HG02623 (cell line): ENCODE data around the gene YBX1.

ENCODE experiments used
- ATAC-seq: cut with Tn5 transposase; IDR thresholded peaks from one replicate; pipeline ENCODE4 v1.9.1; 2021; ENCODE audit warnings: moderate library complexity; ENCODE audit not compliant: unreplicated experiment

YBX1 gene

DNA sequence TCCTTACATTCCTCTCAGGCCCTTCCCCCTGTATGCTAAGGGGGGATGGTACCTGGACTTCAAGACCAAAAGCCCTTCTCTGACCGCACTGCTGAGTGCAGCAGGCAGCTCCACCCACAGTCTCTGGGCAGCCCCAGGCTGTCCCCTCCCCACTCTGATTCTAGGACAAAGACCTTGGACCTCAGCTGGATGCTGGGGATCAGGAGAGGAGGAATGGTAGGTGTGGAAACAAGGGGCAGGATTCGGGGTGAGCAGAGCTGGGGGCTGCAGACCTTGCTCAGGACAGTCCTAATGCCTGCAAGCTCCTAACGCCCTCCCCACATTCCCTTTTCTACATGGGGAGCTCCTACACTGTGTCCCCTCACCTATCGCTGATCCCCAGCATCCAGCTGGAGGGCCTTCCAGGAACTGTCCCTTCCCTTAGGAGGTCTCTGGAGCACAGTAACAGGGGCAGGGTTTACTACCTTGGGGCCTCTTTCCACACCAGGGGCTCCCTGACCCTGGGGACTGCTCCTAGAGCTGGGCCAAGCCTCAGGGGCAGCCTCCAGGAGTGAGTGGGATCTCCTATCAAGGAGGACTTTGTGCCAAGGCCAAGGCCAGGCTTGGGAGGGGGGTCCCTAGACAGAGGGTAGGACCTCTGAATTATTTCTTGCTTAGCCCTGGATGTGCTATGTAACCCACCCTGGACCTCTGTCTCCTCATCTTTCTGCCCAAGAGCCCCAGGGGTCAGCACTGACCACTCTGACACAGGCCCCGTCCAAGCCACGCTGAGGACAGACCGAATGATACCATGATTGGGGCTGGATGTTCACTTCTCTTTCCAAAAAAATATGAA lies 52.2 kb downstream of the YBX1 start:
- no peak for ATAC-seq

DNA sequence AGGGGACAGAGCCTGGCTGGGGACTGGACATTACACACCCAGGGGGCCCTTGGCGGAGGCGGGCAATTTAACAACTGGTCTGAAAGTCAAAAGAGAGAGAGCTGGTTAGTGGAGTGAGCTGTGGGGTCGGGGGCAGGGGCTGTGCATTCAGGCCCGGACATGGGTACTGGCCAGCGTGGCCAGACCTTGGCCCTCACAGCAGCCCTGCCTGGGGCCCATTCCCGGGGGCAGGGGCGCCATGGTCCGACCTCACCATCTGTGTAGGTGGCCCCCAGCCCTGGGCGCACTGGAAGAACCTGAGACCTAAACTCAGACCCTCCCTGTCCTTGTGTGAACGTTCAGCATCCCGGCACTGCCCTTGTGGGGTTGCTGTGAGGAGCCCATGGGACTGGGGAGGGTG lies 52.8 kb downstream of the YBX1 start:
- ATAC-seq: no peak

DNA sequence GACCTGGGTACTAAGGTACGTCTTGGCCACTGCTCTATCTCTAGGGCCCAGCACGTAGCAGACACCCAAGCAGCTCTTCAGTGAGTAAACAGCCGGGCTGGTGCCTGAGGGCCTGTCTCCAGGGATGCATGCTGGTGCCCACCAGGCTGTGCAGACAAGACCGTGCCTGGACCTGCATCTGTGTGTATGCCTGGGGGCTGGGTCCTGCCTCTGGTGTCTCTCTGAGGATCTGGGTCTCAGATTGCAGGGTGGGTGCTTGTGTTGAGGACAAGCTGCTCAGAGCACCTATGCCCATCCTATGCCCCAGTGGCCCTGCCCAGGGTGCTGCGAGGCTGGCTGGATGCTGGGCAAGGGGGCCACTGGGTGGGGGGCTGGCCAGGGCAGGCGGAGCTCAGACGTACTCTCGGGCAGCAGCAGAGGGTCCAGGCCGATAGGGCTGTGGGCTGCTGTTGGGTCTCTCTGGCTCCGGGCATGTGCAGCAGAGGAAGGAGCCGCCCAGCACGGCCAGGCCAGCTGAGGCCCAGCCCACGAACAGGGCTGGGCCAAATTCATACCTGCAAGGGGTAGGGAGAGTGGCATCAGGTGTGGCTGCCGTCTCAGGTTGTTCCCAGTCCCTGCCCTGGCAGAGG lies 53.4 kb downstream of the YBX1 start:
- ATAC-seq: no peak

DNA sequence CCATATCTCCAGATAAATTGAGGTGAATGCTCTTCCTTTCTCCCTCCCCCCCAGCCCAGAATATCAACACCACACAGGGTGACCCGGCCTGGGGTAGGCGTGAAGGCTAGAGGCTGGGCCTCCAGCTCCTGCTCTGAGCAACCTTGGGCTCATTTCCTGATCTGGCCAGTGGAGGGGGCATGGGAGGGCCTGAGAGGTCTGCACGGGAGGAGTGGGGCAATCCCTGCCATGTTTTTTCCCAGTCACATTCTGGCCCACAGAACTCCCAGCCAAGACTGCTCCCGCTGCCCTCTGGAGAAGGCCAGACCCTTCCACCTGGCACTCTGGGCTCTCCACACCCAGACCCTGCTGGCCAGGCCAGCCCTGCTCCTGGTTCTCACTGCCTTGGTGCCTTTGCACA lies 53.9 kb downstream of the YBX1 start:
- no peak for ATAC-seq

DNA sequence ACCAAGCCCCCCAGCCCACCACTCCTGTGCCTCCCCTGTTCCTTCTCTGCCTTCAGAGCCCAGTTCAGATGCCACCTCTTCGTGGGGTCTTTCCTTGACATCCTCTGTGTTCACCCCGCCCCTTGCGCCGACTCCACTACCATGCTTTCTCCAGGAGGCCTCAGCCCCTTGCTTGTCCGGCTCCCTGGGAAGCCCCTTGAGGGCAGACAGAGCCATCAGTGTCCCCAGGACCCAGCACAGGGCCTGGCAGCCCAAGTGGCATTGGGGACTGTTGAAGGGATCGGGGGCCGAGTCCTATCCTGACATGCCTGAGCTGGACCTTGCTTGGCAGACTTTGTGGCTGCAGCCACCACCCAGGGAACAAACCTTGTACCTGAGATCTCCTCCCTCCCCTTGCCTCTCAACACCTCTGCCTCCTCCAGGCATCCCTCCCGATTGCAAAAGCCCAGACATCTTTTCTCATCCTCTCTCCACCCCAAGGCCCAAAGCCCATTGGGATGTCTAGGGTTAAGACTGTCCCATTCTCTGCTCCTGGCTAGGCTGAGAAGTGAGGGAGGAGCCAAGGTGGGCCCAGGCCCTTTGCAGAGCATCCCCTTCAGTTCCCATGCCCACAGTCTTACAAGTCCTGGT lies 54.5 kb downstream of the YBX1 start:
- no peak for ATAC-seq

DNA sequence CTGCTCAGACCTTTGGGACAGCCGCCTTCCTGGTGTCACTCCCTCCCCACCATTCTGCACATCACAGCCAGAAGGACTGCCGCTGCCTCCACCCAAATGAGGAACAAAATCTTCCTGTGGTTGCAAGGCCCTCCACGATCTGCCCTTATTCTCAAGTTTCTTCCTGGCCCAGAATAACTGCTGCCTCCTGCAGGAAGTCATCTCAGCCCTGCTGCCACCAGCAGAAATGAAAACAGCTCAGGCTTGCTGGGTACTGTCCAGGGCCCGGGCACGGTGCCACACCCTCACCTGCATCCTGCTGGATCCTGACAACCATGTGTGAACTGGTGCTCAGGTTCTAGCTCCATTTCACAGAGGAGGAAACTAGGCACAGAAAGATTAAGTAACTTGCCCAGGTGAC lies 55.0 kb downstream of the YBX1 start:
- ATAC-seq: no peak

DNA sequence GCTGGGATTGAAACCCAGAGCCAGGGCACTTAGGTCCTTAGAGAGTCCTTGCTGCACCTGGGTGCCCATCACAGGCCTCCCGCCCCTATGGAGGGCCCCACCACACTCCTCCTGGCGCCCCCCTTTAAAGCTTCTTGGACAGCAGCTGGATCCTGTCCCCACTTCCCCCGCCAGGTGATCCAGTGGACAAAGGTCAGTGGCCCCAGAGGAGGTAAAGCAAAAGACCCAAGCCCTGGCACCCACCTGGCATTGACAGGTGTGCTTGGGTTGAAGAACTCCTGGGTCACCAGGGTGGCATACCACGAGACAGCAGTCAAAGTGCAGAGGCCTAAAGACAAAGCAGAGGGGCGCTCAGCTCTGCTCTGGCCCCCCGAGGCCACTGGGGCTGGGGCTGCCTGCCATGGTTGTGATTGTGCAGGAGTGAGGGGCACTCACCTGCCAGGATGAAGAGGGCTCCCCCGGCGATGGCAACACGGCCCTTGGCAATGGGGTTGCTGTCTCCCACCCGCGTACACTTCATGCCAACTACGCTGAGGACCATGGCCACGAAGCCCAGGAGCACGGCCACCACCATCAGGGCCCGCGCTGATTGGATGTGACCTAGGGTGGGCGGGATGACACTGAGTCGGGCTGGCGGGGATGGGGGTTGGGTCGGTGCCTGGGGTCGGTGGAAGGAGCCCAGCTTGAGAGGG lies 55.9 kb downstream of the YBX1 start:
- ATAC-seq: no peak

DNA sequence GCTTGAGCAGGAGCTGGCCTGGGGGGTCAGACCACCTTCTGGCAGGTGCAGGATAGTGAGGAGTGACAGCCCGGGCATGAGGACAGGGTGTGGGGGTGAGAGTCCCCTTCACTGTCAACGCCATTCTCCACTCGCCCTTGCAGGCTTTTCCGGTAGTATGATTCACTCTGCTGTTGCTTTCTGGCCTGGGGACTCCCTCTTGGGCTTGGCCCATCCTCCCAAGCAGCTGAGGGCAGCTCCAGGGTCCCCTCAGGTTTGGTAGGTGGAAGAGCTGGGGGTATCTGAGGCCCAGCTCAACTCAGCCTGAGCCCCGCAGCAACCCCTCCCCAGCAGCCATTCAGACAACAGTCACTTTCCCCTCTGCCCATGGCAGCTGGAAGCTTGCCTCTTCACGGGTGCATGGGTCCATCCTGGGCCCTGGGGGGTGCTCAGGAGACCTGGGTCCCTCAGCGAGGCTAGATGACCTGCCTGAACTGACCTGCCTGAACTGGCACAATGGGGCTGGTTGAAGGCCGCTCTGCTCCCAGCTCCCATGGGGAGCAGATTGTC lies 56.5 kb downstream of the YBX1 start:
- no peak for ATAC-seq

DNA sequence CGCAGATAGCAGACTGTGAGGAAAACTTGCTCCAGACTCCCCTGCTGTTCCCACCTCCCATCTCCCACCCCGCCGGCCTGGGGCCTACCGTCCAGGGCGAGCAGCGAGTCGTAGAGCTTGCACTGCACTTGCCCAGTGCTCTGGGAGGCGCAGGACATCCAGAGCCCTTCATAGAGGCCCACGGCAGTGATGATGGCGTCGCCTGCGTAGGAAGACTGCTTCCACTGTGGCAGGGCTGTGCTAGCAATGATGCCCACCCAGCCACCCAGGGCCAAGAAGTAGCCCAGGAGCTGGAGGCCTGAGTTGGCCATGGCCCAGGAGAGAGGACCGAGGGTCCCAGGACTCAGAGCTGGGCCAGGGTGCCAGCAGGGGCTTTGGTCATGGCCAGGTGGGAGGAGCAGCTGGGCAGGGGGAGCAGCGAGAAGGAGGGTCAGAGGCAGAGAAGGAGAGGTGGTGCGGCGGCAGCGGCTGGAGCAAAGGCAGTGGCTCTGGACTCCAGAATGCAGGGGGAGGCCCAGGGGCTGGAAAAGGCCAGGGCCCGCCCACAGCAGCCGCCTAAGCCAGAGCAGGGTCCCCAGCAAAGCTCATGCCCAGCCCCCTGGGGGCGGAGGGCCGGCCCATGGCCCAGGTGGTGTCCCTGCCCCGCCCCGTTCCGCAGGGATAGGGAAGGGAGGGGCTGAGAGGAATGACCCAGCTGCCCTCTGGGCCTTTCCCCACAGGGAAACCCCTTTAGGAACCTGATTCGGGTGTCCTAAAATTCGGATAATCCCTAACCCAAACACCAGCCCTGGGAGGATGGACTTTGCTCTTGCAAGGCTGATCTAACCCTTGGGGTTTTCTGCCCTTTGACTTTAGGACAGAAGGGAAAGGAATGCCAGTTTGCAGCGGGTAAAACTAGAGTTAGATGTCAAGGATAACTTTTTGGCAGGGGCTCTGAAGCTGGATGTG lies 57.8 kb downstream of the YBX1 start, which contains the start of gene CLDN19:
Gene CLDN19 (minus strand): TSS at position 484 of the 948 bp plus-strand sequence. CDS start 173 bp downstream, at position 311.
- no peak for ATAC-seq

DNA sequence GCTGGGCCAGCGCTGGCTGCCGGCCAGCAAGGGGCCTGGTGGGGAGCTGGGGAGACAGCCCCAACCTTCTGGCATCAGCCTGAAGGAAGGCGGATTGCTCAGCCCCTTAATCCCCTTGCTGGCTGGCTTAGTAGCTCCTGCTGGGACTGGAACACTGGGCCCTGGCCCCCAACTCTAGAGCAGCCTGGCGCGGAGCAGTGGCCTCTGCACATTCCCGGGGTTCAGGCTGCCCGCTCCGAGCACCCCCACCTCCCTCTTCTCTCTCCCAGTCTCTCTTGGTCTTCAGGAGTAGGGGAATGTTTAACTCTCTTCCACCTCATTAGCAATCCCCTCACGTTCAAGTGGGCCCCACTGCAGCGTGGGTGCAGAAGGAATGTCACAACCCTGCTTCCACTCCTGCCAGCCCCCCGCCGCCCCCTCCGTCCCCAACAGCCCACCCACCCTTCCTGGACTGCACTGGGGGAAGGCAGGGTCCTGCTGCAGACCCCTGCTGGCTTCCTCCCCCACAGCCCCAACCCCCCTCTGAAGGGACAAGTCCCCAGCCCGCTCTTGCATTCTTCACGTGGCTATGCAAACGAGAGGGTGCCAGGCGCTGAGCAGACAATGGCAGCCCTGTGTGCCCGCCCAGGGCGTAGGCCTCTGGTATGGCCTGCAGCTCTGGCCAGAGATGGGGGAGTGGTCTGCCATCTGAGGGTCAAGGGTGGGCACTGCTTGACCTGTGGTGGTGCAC lies 58.8 kb downstream of the YBX1 start:
- no peak for ATAC-seq

DNA sequence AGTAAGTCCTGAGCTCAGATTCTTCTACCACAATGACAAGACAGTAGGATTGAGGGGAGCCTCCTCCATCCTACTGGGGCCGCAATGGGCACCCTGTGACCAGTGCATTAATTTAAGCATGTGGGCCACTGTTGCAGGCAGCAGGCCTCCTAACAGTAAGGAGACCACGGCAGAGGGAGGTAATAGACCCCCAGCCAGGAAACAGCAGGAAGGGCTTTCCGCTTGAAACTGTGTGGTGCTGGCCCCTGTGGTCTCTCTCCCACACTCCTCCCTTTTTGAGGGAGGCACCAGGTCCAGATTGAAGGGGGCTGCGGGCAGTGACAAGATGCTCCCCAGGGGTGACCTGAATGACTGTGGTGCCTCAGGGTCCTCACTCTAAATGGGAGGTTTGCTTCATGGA lies 59.5 kb downstream of the YBX1 start:
- ATAC-seq: no peak

DNA sequence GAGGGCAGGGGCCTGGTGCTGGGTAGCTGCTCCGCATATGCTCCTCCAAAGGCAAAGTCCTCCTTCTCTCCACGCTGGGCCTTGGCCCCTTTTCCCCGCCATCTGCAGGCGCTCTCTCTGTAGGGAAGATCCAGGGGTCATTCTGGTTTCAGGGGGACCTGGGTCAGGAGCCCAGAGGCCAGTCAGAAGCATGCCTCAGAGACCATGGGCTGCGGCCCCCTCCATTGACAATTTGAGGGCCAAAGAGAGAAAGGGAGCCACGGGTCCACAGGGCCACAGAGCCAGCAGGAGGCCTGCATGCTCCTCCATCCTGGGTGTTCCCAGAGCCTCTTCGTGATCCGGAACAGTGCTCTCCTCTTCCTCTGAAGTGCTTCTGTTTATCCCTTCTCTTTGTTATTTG lies 59.9 kb downstream of the YBX1 start:
- no peak for ATAC-seq

DNA sequence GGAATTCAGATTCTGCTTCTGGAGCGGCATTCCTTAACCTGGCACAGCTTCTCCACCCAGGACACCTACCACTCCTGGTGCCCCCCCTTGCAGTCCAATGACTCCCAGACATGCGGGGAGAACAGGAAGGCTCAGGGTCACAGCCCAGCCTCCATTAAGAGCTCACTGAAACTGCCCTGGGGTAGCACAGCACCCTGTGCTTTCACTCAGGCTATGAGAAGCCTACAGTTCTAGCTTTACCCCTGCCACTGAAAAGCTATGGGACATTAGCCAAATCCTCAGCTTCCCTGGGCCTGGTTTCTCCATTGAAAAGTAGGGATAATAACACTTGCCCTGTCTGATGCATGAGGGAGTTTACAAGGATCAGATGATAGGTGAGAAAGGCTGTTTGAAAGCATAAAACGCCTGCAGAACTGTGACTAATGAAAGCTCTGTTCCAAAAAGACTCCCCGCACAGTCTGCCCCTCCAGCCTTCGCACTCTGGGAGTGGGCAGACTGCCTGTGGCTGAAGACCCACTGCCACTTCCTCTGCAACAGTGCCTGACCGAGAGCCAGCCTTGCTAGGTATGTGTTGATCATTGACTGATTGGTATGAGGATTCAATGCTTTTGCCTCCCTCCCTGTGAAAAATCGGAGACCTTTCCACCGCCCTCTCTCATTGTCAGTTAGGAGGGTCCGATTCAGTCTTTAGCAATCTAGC lies 60.5 kb downstream of the YBX1 start:
- ATAC-seq: no peak

DNA sequence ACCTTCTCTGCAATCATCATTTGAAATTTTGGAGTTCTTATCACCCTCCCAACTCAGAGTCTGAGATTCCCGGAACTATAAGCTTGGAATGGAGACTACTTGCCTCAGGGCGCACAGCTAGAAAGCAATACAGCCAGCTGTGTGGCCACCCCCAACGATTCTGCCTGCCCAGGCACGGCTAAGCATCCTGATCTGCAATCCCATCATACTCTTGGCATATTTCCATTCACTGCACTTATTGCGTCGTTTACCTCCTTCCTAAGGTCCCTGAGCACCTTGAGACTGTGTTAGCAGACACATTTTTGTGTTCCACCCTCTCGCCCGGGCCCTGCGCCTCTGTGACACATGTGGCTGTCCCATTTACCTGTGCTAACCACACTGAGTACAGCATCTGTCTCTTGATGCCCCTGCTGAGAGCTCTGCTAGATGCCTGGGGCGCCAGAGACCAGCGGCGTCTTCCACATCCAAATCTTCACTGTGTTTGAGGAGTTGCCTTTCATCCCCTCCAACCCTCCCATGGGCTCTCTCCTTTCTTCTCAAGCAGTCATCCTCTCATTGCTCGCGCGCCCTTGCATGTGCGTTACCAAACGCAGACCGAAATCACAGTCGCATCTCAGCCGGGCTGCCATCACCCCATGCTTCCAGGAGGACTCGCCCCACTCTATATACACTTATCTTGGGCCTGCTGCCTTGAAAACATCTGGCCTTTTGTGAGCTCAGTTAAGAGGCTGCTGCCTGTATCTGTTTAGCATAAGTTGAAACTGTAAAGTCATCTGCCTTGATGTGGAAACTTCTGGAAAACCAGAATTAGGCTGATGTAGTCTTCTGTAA lies 61.3 kb downstream of the YBX1 start:
- ATAC-seq: no peak

DNA sequence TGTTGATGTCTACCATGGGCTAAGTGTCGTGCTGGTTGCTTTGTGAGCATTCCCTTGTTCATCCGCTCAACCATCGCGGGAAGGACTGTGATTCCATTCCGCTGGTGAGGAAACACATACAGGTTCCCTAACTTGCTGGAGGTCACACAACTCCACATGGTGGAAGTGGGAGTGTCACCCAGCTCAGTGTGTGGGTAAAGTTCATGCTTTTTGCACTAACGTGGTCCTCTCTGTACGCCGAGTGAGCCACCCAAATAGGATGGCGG lies 61.9 kb downstream of the YBX1 start:
- ATAC-seq: no peak

DNA sequence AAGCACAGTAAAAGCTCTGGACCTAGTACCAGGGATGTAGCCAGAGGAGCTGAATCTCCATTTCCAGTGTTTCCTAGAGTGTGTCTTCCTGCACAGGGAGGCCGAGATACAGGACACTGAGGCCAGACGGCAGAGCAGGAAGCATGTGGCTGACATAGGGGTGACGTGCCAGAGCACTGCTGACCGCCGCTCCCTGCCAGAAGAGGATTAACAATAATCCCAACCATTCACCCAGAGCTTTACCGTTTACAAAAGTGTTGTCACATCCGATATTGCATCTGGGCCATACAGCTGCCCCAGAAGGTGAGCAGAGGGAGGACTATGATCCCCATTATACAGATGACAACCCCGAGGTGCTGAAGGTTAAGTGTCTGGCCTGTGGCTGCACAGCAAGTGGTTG lies 63.6 kb downstream of the YBX1 start:
- no peak for ATAC-seq

DNA sequence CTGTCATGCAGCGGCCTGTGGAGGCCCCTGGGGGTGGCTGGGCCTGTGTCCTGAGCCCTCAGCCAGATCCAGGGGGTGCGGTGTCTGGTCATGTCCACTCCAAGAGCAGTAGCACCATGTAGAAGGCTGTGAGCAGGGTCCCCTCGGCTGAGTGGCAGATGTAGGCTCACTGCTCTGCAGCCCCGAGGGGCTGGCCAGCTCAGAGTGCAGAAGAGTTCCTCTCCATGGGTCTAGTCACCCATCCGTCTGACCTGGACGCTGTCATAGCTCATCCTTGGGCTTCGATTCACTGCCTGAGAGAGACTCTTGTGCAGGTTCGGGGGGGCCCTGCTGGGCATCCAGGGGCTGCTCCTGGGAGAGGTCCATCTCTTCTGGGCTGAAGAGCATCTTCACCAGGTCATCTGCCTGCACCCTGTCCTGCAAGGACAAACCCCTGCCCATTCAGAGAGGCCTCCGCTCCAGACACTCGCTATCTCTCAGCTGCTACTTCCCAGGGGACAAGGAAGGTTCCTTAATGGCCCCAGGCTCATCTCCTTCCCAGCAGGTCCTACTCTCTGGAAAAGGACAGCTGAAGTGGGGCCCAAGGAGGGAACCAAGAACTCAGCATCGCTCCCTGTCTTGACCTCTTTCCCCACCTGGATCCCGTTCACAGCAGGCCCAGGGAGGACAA lies 64.4 kb downstream of the YBX1 start:
- no peak for ATAC-seq

DNA sequence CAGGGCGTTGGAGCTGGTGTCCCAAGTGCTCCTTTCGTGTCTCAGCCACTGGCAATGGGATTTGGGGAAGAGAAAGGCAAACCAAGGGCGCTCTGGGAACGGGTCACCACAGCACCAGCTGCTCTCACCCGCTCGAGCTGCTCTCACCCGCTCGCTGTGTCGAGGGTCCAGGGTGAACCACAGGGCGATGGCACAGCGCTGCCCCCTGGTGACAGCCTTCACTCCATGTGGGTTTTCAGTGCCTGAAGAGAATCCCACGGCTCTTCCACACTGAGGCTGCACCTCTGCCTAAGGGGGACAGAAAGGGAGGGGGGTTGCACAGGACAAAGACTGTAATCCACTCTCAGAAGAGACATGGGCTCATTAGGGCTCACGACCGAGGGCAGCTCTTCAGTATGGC lies 64.9 kb downstream of the YBX1 start:
- no peak for ATAC-seq
